Cardiac fibroblast (primary cell): ENCODE data around the gene RPIA.
A peak's percentile ranks its signal among the peaks of the same experiment; 100 is the strongest.

Experiments used
- DNase-seq, 2 donors: peaks; one replicate each; pipeline versions ENCODE4 v3.0.0 to v3.0.0-alpha.2; 2010; ENCODE audit warnings: low read depth in 2 of 2
- H3K4me3 ChIP-seq, 2 donors: replicated peaks in 1 of 2; 1 replicate in 1 of 2; 2 replicates in 1 of 2; pipeline ENCODE4 v1.5.1; 2011; ENCODE audit warnings: low read depth in 2 of 2, low read length in 2 of 2, mild to moderate bottlenecking in 2 of 2, moderate library complexity in 1 of 2
- TF ChIP-seq, protein P1 (sequence below): IDR thresholded peaks from one replicate; pipeline ENCODE4 v1.5.1; 2011; ENCODE audit warnings: low read depth, mild to moderate bottlenecking, low read length, inconsistent platforms

The RPIA gene

DNA sequence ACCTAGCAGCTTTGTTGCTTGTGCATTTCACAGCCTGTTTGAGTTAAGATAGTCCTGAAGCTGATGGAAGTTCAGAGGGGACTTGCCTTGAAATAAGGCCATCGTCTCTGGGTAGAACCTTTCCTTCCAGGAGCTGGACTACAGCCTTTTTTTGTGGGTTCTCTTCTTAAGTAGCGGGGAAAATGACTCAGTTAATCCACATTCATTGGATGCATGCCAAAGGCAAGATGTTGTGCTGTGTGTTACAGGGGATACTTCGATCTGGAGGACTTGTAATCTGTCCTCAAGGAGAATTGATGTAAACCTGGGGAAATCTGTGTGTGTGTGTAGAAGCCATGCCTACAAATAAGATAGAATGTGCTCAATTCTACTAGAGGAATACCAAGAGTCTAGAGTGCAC lies 46.8 kb downstream of the RPIA start:
- TF ChIP-seq, protein P1, sequence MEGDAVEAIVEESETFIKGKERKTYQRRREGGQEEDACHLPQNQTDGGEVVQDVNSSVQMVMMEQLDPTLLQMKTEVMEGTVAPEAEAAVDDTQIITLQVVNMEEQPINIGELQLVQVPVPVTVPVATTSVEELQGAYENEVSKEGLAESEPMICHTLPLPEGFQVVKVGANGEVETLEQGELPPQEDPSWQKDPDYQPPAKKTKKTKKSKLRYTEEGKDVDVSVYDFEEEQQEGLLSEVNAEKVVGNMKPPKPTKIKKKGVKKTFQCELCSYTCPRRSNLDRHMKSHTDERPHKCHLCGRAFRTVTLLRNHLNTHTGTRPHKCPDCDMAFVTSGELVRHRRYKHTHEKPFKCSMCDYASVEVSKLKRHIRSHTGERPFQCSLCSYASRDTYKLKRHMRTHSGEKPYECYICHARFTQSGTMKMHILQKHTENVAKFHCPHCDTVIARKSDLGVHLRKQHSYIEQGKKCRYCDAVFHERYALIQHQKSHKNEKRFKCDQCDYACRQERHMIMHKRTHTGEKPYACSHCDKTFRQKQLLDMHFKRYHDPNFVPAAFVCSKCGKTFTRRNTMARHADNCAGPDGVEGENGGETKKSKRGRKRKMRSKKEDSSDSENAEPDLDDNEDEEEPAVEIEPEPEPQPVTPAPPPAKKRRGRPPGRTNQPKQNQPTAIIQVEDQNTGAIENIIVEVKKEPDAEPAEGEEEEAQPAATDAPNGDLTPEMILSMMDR: no peak
- DNase-seq: peak; percentile 56 to 81
- no peak overlapping the region for H3K4me3 ChIP-seq

DNA sequence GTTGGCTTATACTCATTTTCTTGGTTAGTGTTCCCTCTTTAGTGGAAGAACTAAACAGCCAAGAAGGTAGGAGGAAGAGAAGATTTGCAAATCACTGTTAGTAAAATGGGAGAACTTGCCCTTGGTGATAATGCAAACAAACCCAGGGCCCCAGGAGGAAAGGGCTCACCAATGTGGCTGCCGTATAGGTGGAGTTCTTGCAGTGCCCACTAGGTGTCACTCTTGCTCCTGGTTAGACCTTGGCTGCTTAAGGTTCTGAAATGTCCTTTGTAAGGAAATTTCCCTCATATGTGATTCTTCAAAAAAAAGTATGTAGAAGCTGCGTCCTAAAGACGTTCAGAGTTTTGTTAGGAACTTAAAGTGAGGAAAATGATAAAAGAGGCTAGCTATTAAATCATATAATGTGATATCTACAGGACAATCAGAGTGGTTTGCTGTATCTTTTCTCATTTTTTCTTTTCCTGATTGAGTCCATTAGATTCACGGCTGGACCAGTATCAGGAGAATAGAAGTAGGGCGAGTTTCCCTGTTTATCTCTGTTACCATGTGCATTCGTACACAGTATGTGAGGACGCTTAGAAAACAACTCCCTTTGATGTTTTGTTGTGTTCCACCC lies 48.6 kb downstream of the RPIA start:
- peak; percentile 81 to 84 for DNase-seq
- TF ChIP-seq, protein P1: peak; percentile 90
- H3K4me3 ChIP-seq: no peak overlapping the region

DNA sequence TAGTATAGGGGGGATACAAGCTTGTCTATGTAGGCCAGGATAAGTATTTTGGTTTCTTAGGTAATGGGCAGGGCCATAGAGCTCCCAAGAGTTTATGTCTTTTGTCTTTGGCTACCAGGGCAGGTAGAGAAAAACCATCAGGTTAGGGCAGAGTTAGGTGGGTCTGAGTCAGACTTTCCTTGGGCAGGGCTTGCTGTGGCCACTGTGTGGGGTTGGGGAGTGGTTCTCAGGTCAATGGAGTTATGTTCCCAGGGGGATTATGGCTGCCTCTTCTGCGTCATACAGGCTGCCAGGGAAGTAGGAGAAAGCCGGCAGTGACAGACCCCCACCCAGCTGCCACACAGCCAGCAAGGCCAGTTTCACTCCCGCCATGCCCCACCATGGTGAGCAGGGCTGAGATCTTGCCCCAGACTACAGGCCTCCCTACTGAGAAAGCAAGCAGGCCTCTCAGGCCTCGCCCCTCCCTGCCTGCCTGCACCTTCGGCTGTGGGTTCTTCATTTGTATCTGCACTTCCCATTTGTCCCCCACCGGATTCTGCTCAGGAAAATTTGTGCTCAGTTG lies 55.5 kb downstream of the RPIA start:
- DNase-seq: no peak
- H3K4me3 ChIP-seq: no peak overlapping the region
- TF ChIP-seq, protein P1: no peak

DNA sequence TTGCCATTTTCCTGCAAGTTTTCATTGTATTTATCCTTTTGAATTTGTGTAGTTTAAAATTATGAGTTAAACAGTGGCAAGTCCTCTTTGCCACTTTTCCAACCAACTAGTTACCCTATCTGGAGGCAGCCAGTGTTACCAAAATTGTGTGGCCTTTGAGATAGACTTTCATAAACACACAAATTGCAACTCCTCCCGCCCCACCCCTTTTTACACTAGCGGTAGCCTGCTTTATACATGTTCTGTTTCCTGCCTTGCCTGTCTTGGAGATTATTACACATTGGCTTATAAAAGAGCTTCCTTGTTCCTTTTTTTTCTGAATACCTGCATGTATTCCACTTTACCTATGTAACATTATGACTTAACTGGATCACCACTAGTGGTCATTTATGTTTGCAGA lies 56.5 kb downstream of the RPIA start:
- no peak overlapping the region for H3K4me3 ChIP-seq
- no peak for DNase-seq
- TF ChIP-seq, protein P1: no peak

DNA sequence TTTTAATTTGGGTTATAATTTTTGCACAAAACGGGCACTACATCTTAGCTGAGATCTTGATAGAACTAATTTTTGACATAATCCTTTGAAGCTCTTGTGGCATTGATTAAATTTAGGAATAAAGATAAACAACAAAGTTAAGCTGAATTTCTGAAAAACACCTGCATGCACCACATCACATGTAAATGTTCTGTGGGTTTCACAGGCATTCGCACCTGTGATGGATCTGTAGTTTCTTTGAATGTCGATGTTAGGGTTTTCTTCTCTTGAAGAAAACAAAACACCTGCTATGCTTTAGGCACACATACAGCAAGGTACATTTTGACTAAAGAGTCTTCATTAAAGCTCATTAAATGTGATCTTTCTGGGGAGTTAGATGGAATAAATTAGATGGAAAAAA lies 60.3 kb downstream of the RPIA start:
- no peak overlapping the region for H3K4me3 ChIP-seq
- TF ChIP-seq, protein P1: no peak
- no peak for DNase-seq

DNA sequence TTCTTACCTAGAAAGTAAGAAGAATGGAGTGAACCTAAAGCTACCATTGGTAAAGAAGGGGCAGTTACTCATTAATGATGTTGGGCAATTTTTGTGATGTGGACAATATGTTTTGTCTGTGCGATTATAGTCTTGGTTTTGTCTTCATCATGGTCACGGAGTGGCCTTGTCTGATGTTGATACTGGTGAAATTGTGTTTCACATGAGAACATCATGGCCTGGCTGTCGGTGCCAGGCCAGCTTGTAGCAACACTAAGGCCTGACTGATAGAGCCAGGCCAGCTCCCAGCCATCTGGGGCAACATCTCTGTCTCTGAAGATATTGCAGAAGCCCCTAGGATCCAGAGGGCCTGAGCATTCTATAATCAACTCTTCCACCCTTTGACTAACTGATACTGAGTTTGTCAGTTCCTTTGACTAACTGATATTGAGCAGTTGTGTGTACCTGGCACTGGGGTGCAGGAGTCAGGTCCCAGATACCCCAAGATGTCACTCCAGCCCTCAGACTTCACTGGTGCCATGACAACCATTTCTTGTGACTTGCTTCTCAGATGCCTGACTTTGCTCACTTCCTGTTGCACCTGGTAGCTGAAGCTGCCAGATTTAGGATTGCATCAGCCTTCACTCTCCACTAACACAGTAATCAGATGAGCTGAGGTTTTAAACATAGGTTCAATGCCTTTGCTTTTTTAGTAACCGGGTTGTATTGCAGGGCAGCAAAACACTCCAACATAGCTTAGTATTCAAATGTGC lies 62.5 kb downstream of the RPIA start:
- DNase-seq: peak in 1 of 2 donors; percentile 52
- TF ChIP-seq, protein P1: no peak
- H3K4me3 ChIP-seq: no peak overlapping the region
